IMR-90 (cell line): ENCODE measurements around the gene ARHGAP8. TPM values are rescaled to one million over a fixed set of nuclear protein-coding genes. Genes with fewer than 3 reads are reported as not detected.

Source experiments
- ATAC-seq: fragments of 200-7000 bp; cut with Tn5 transposase; 2 replicates; pipeline ENCODE4 v1.9.1; 2020; ENCODE audit warnings: low read depth, mild to moderate bottlenecking, moderate library complexity
- BruUV-seq: library from RNA; stranded (reverse); fragments of 400-500 nt; replicated peaks from 2 replicates; lab custom pipeline; 2021; lab: Mats Ljungman, UMichigan
- CTCF ChIA-PET: fragments of 300-600 bp; formaldehyde crosslinking; extraction: SDS; loops from one replicate; lab custom pipeline; 2021; ENCODE audit warnings: antibody characterized with exemption; lab: Yijun Ruan, JAX
- POLR2A ChIA-PET: fragments of 300-600 bp; sonication (Branson Sonifier 250); formaldehyde crosslinking; loops from one replicate; lab custom pipeline; 2022; ENCODE audit warnings: antibody characterized with exemption; ENCODE audit not compliant: unreplicated experiment; lab: Charles Lee
- DNase-seq: peaks from one replicate; pipeline ENCODE4 v3.0.0; 2013
- H2AFZ ChIP-seq: replicated peaks from 2 replicates; pipeline ENCODE3; 2013; ENCODE audit warnings: low read length, mild to moderate bottlenecking; ENCODE audit not compliant: poor library complexity
- H2AK5ac ChIP-seq: 2 replicates; pipeline ENCODE4 v1.6.1; 2013; ENCODE audit warnings: low read depth, low read length, inconsistent platforms
- H2AK9ac ChIP-seq: replicated peaks from 2 replicates; pipeline ENCODE3; 2013; ENCODE audit warnings: mild to moderate bottlenecking, low read depth, low read length, moderate library complexity; ENCODE audit not compliant: poor library complexity
- H2BK120ac ChIP-seq: 2 replicates; pipeline ENCODE4 v1.6.1; 2013; ENCODE audit warnings: low read depth, low read length, inconsistent platforms
- H2BK15ac ChIP-seq: 3 replicates; pipeline ENCODE4 v1.6.1; 2013; ENCODE audit warnings: low read depth, low read length, inconsistent platforms
- H2BK20ac ChIP-seq: 2 replicates; pipeline ENCODE4 v1.6.1; 2013; ENCODE audit warnings: low read depth, mild to moderate bottlenecking, inconsistent platforms, low read length, moderate library complexity
- H2BK5ac ChIP-seq: 2 replicates; pipeline ENCODE4 v1.6.1; 2013; ENCODE audit warnings: mild to moderate bottlenecking, low read depth, low read length, inconsistent platforms; ENCODE audit not compliant: poor library complexity, severe bottlenecking
- H3K14ac ChIP-seq: replicated peaks from 2 replicates; pipeline ENCODE4 v1.6.1; 2013; ENCODE audit warnings: low read depth, low read length, inconsistent platforms
- H3K18ac ChIP-seq: 2 replicates; pipeline ENCODE4 v1.6.1; 2013; ENCODE audit warnings: low read depth, low read length, control low read depth
- H3K23ac ChIP-seq: 2 replicates; pipeline ENCODE4 v1.6.1; 2013; ENCODE audit warnings: low read depth, low read length, inconsistent platforms
- H3K27ac ChIP-seq: 2 replicates; pipeline ENCODE4 v1.5.1; 2013; ENCODE audit warnings: mild to moderate bottlenecking, control low read depth, low read length; ENCODE audit not compliant: insufficient read depth
- H3K27me3 ChIP-seq: 2 replicates; pipeline ENCODE4 v1.6.1; 2013; ENCODE audit warnings: low read length; ENCODE audit not compliant: control insufficient read depth, insufficient read depth
- H3K36me3 ChIP-seq: 2 replicates; pipeline ENCODE4 v1.6.1; 2013; ENCODE audit warnings: low read length, mixed read lengths; ENCODE audit not compliant: control insufficient read depth, insufficient read depth
- H3K4ac ChIP-seq: 2 replicates; pipeline ENCODE4 v1.6.1; 2013; ENCODE audit warnings: low read depth, low read length, inconsistent platforms
- H3K4me1 ChIP-seq: 2 replicates; pipeline ENCODE4 v1.6.1; 2013; ENCODE audit warnings: low read length, mixed read lengths; ENCODE audit not compliant: control insufficient read depth, insufficient read depth
- H3K4me2 ChIP-seq: 2 replicates; pipeline ENCODE4 v1.6.1; 2013; ENCODE audit warnings: low read depth, mild to moderate bottlenecking, control low read depth, low read length, moderate library complexity
- H3K4me3 ChIP-seq: 2 replicates; pipeline ENCODE4 v1.5.1; 2013; ENCODE audit warnings: low read depth, mild to moderate bottlenecking, control low read depth, low read length, moderate library complexity; ENCODE audit not compliant: insufficient read depth
- H3K56ac ChIP-seq: 2 replicates; pipeline ENCODE4 v1.6.1; 2013; ENCODE audit warnings: low read length, inconsistent platforms; ENCODE audit not compliant: insufficient read depth; ENCODE audit errors: extremely low read depth
- H3K79me1 ChIP-seq, 2 experiments: 2 replicates each; pipeline ENCODE4 v1.6.1; 2013; ENCODE audit warnings: low read length in 2 of 2, inconsistent platforms in 1 of 2, low read depth in 1 of 2
- H3K9ac ChIP-seq: 2 replicates; pipeline ENCODE4 v1.6.1; 2013; ENCODE audit warnings: low read depth, low read length, control low read depth
- H3K9me1 ChIP-seq: 2 replicates; pipeline ENCODE4 v1.6.1; 2013; ENCODE audit warnings: low read length, inconsistent platforms; ENCODE audit not compliant: insufficient read depth
- H3K9me3 ChIP-seq: 2 replicates; pipeline ENCODE4 v1.6.1; 2013; ENCODE audit warnings: low read length; ENCODE audit not compliant: control insufficient read depth, insufficient read depth
- H4K20me1 ChIP-seq: 2 replicates; pipeline ENCODE4 v1.6.1; 2013; ENCODE audit warnings: low read length, inconsistent platforms; ENCODE audit not compliant: insufficient read depth
- H4K5ac ChIP-seq: 2 replicates; pipeline ENCODE4 v1.6.1; 2013; ENCODE audit warnings: mild to moderate bottlenecking, low read depth, low read length, control low read depth
- H4K8ac ChIP-seq, 2 experiments: 2 replicates each; pipeline ENCODE4 v1.6.1; 2013; ENCODE audit warnings: low read depth in 2 of 2, low read length in 2 of 2, control low read depth in 1 of 2, inconsistent platforms in 1 of 2
- H4K91ac ChIP-seq: 2 replicates; pipeline ENCODE4 v1.6.1; 2013; ENCODE audit warnings: low read depth, low read length, inconsistent platforms; ENCODE audit not compliant: insufficient read depth
- BHLHE40 ChIP-seq: fragments of 150-350 bp; IDR thresholded peaks from 2 replicates; pipeline ENCODE4 v1.6.1; 2016; ENCODE audit warnings: mild to moderate bottlenecking, low read depth, low read length
- CEBPB ChIP-seq: IDR thresholded peaks from 2 replicates; pipeline ENCODE4 v1.6.1; 2012; ENCODE audit warnings: low read depth, low read length, improper control_type of control experiment
- CHD1 ChIP-seq: IDR thresholded peaks from 2 replicates; pipeline ENCODE4 v1.6.1; 2012; ENCODE audit warnings: low read depth, low read length, improper control_type of control experiment
- CTCF ChIP-seq: conservative IDR thresholded peaks from 2 replicates; pipeline ENCODE4 v1.5.1; 2012; ENCODE audit warnings: mild to moderate bottlenecking, low read depth, low read length, improper control_type of control experiment
- ELK1 ChIP-seq: fragments of 150-350 bp; IDR thresholded peaks from 2 replicates; pipeline ENCODE4 v1.6.1; 2016; ENCODE audit warnings: low read depth, mild to moderate bottlenecking, low read length, moderate library complexity, borderline replicate concordance
- FOS ChIP-seq: fragments of 150-350 bp; IDR thresholded peaks from 2 replicates; pipeline ENCODE4 v1.6.1; 2016; ENCODE audit warnings: low read depth, low read length
- MAFK ChIP-seq: IDR thresholded peaks from 2 replicates; pipeline ENCODE4 v1.6.1; 2012; ENCODE audit warnings: low read depth, low read length, improper control_type of control experiment
- MAZ ChIP-seq: IDR thresholded peaks from 2 replicates; pipeline ENCODE4 v1.6.1; 2012; ENCODE audit warnings: low read depth, mild to moderate bottlenecking, low read length, improper control_type of control experiment, moderate library complexity, borderline replicate concordance
- MXI1 ChIP-seq: IDR thresholded peaks from 2 replicates; pipeline ENCODE4 v1.6.1; 2012; ENCODE audit warnings: low read depth, mild to moderate bottlenecking, low read length, moderate library complexity, borderline replicate concordance
- NFE2L2 ChIP-seq: fragments of 150-350 bp; IDR thresholded peaks from 2 replicates; pipeline ENCODE4 v1.6.1; 2016; ENCODE audit warnings: low read depth, mild to moderate bottlenecking, low read length
- RAD21 ChIP-seq: IDR thresholded peaks from 2 replicates; pipeline ENCODE4 v1.6.1; 2012; ENCODE audit warnings: low read length, improper control_type of control experiment
- RCOR1 ChIP-seq: IDR thresholded peaks from 2 replicates; pipeline ENCODE4 v1.6.1; 2012; ENCODE audit warnings: mild to moderate bottlenecking, low read length, improper control_type of control experiment; ENCODE audit not compliant: insufficient replicate concordance
- RFX5 ChIP-seq: IDR thresholded peaks from 2 replicates; pipeline ENCODE4 v1.8.0; 2012; ENCODE audit warnings: low read depth, mild to moderate bottlenecking, low read length, moderate library complexity
- SMC3 ChIP-seq: fragments of 150-350 bp; IDR thresholded peaks from 2 replicates; pipeline ENCODE4 v1.6.1; 2016; ENCODE audit warnings: low read depth, mild to moderate bottlenecking, antibody characterized with exemption, low read length, moderate library complexity
- USF2 ChIP-seq: fragments of 150-350 bp; IDR thresholded peaks from 2 replicates; pipeline ENCODE4 v1.6.1; 2017; ENCODE audit warnings: mild to moderate bottlenecking, antibody characterized with exemption, low read length, low read depth
- WGBS, 2 experiments: methylation state at CpG; one replicate each; pipeline versions ENCODE4 v1.1.5 to v1.1.7; 2013; ENCODE audit warnings: missing lambda C conversion rate in 2 of 2; ENCODE audit not compliant: insufficient read length in 1 of 2; ENCODE audit errors: extremely low coverage in 2 of 2; 5-methylcytosine and 5-hydroxymethylcytosine counted together
- dilution Hi-C: fragments of 300-500 bp; cut with HindIII; formaldehyde crosslinking; loops from one replicate; pipeline ENCODE4 v1.14.3; 2018; ENCODE audit warnings: low sequenced_read_pairs; ENCODE audit not compliant: unreplicated experiment
- in situ Hi-C: fragments of 300-500 bp; cut with MboI; formaldehyde crosslinking; loops from 3 replicates; pipeline ENCODE4 v1.14.3; 2019; ENCODE audit warnings: low sequenced_read_pairs, inconsistent platforms, mixed read lengths
- intact Hi-C: fragments of 100-400 bp; cut with micrococcal nuclease; formaldehyde crosslinking; loops from 2 replicates; pipeline ENCODE4 v1.10.0; 2022
- polyA plus RNA-seq, 3 experiments: library from polyadenylated mRNA; depleted of rRNA; stranded (reverse); fragments of >200 nt; gene quantifications; 2 replicates each; pipeline ENCODE4 v1.2.3, GENCODE V29; 2012; ENCODE audit warnings: low replicate concordance in 1 of 3
- total RNA-seq: library from RNA; depleted of rRNA; stranded (reverse); fragments of >200 nt; gene quantifications from 2 replicates; pipeline ENCODE4 v1.2.3, GENCODE V29; 2012

Gene ARHGAP8
- total and polyA plus RNA-seq, 2 of the 4 experiments (the other 2 are of a cell fraction), result 0.18 to 0.21 TPM

- Histone ChIP-seq H3K56ac (no peak overlapping the region), H2BK5ac (no peak overlapping the region), H4K91ac (no peak overlapping the region), H3K9me3 (no peaks in the 10 kb centered on the region), H3K36me3 (peaks cover 17% of the 10 kb centered on the region; the same call in 1 of the 2 replicates), H4K5ac (no peak overlapping the region), H3K23ac (no peak overlapping the region), H3K79me1 (no peaks in the 10 kb centered on the region; a peak in 1 of 4 replicates), H3K27me3 (no peaks in the 10 kb centered on the region), H3K4me2 (no peak overlapping the region), H3K27ac (no peak overlapping the region), H3K9me1 (no peaks in the 10 kb centered on the region), H3K18ac (no peak overlapping the region), H2BK15ac (no peak overlapping the region), H2BK20ac (no peak overlapping the region), H2BK120ac (no peak overlapping the region), H2AK9ac (no peak overlapping the region), H3K4me3 (no peak overlapping the region), H4K8ac (no peak overlapping the region), H3K4ac (no peak overlapping the region), H2AFZ (no peak overlapping the region), H4K20me1 (0 out of 2 replicates have a peak, but pooled peaks cover 8% of the 10 kb centered on the region), H3K4me1 (no peaks in the 10 kb centered on the region), H2AK5ac (no peak overlapping the region), H3K9ac (no peak overlapping the region), H3K14ac (no peak overlapping the region)
- dilution Hi-C loops (no loop called here), intact Hi-C loops (no loop called here), in situ Hi-C loops (no loop called here)
- 86% methylated on average over 1 of the region's 3 CpGs; no CpG with 5 or more reads in 1 of the 2 experiments for WGBS, 2 experiments
- ChIA-PET POLR2A (no interaction called here), CTCF (no interaction called here)
- ATAC-seq (no peak), DNase-seq (no peak)
- no TSS peak for BruUV-seq
- TF ChIP-seq RCOR1 (no peak), CTCF (no peak), RAD21 (no peak), RFX5 (no peak), SMC3 (no peak), MAZ (no peak), CEBPB (no peak), USF2 (no peak), MXI1 (no peak), BHLHE40 (no peak), MAFK (no peak), NFE2L2 (no peak), FOS (no peak), ELK1 (no peak), CHD1 (no peak)
Observed at GRCh38 chr22:44718418-44718817, 34.0 kb upstream of the ARHGAP8 start.
